Gastroesophageal sphincter (tissue), 4 donors: Measurements from ENCODE around the gene LMAN1L. TPM values are rescaled to one million over a fixed set of nuclear protein-coding genes. Genes with fewer than 3 reads are reported as not detected.
A peak's percentile ranks its signal among the peaks of the same experiment; 100 is the strongest.

Experiments used
- ATAC-seq: fragments of 150-250 bp; one replicate; pipeline ENCODE4 v1.9.1; 2016; ENCODE audit warnings: mild to moderate bottlenecking, moderate library complexity
- H3K27ac ChIP-seq, 4 donors: fragments of 200-600 bp; sonication (generic) in 3 of 4; 1 replicate in 3 of 4; 2 replicates in 1 of 4; pipeline ENCODE4 v1.5.1; 2016 to 2019
- H3K27me3 ChIP-seq: fragments of 200-600 bp; sonication (generic); one replicate; pipeline ENCODE4 v1.5.1; 2019
- H3K36me3 ChIP-seq, 2 donors: fragments of 200-600 bp; sonication (generic); one replicate each; pipeline ENCODE4 v1.5.1; 2019; ENCODE audit warnings: control low read depth in 1 of 2
- H3K4me1 ChIP-seq, 3 donors: fragments of 200-600 bp; sonication (generic); 1 replicate in 2 of 3; 2 replicates in 1 of 3; pipeline ENCODE4 v1.5.1; 2016 to 2019; ENCODE audit warnings: control low read depth in 2 of 3
- H3K4me3 ChIP-seq, 2 donors: fragments of 200-600 bp; sonication (generic); one replicate each; pipeline ENCODE4 v1.5.1; 2019; ENCODE audit warnings: mild to moderate bottlenecking in 1 of 2, moderate library complexity in 1 of 2
- H3K9me3 ChIP-seq, 3 donors: fragments of 200-600 bp; sonication (generic); one replicate each; pipeline ENCODE4 v1.5.1; 2017 to 2019; ENCODE audit warnings: control low read depth in 2 of 3
- CTCF ChIP-seq, 4 experiments: fragments of 200-600 bp in 2 of 4; fragments of 450-650 bp in 2 of 4; sonication (generic) in 1 of 4; IDR thresholded peaks; one replicate each; pipeline ENCODE4 v1.5.1; 2017 to 2019; ENCODE audit warnings: antibody characterized with exemption in 4 of 4, mild to moderate bottlenecking in 2 of 4, moderate library complexity in 2 of 4
- EP300 ChIP-seq: sonication (generic); formaldehyde crosslinking; IDR thresholded peaks from one replicate; pipeline ENCODE4 v1.6.1; 2017; ENCODE audit warnings: antibody characterized with exemption, mild to moderate bottlenecking
- POLR2A ChIP-seq, 2 donors: fragments of 450-650 bp; IDR thresholded peaks; one replicate each; pipeline ENCODE4 v1.6.1; 2017; ENCODE audit warnings: antibody characterized with exemption in 2 of 2, mild to moderate bottlenecking in 2 of 2, moderate library complexity in 1 of 2
- POLR2AphosphoS5 ChIP-seq: sonication (generic); formaldehyde crosslinking; IDR thresholded peaks from one replicate; pipeline ENCODE4 v1.6.1; 2017; ENCODE audit warnings: antibody characterized with exemption
- WGBS, 2 donors: methylation state at CpG; one replicate each; pipeline ENCODE4 v1.1.5; 2018; ENCODE audit warnings: low coverage in 1 of 2; 5-methylcytosine and 5-hydroxymethylcytosine counted together
- small RNA-seq, 4 donors: library from RNA; depleted of rRNA; stranded (forward); fragments of <200 nt; gene quantifications; one replicate each; pipeline ENCODE3, GENCODE V24; 2016
- total RNA-seq, 4 donors: library from RNA; depleted of rRNA; stranded (reverse); fragments of >200 nt; gene quantifications; one replicate each; pipeline ENCODE4 v1.1.0, GENCODE V29; 2016

Gene LMAN1L
- total RNA-seq, 4 donors from 2014 or later, result 0.27 TPM; not detected in 3

DNA sequence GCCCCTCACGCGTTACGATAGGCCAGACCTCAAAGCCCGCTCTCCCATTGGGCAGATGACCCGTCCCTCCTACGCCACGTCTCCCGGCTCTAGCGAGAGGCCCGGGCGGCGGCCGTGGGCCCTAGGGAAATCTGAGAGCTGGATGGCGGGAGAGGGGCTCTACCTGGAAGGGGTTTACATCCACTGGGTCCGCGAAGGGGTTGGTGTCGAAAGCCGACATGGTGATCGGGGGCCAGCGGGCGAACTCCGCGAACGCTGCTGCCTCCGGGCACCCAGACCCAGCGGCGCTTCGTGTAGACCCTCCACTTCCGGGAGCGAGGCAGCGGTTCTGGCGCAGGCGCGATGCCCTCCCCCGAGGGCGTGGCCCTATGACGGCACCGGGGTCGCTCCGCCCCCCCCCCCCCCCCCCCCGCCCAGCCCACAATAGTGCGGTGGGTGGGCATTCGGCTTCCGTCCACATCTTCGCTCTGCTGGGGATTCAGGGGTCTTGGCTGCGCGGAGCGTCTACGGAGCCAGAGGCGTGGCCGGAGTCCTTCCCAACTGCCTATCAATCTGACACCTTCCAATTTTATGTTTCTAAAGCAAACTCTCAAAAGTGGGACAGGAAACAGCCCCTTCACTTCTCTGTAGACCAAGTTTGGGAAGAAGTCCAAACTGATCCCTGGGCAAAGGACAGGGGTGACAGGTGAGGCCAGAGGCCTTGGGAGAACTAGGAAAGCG is 60.6 kb downstream of the LMAN1L start, which contains the start of gene SCAMP2:
Gene SCAMP2, minus strand, starts transcription at position 330 of the 720 bp plus-strand sequence. Its CDS starts 110 bp downstream, at position 220.
- no peaks in the 10 kb centered on the region for H3K27me3 ChIP-seq
- no peaks in the 10 kb centered on the region for H3K36me3 ChIP-seq
- H3K27ac ChIP-seq, result peak within 1 kb of the TSS; percentile 54 to 96 (median 94)
- peak within 1 kb of the TSS; percentile 41 to 71 for H3K4me3 ChIP-seq
- H3K4me1 ChIP-seq, result peaks cover 2 to 50% (median 37%) of the 10 kb centered on the region in 3 donors
- H3K9me3 ChIP-seq, result no peaks in the 10 kb centered on the region
- no peak for TF ChIP-seq EP300
- TF ChIP-seq CTCF (IDR thresholded peaks at IDR 0.05), result no peak
- peak; percentile 80 for TF ChIP-seq POLR2AphosphoS5
- TF ChIP-seq POLR2A (IDR thresholded peaks at IDR 0.05), result peak; percentile 57 to 79
- peak; percentile 96 for ATAC-seq
- 0% methylated on average over 1 of the region's 52 CpGs; no CpG with 5 or more reads in 1 of the 2 donors for WGBS, 2 donors

- H3K27ac ChIP-seq, result peak overlapping the region in 3 of 4 donors; percentile 94 to 96 (median 95)
- H3K36me3 ChIP-seq, result no peaks in the 10 kb centered on the region
- H3K4me3 ChIP-seq, result peak overlapping the region; percentile 41 to 71
- no peak for TF ChIP-seq EP300
- TF ChIP-seq CTCF (IDR thresholded peaks at IDR 0.05), result no peak
- TF ChIP-seq POLR2A (IDR thresholded peaks at IDR 0.05), result no peak
- TF ChIP-seq POLR2AphosphoS5, result no peak
- no peaks in the 10 kb centered on the region for H3K9me3 ChIP-seq
- no peak for ATAC-seq
- WGBS, 2 donors, result 25 to 39% methylated on average over 6 to 11 of the region's 16 CpGs
- H3K4me1 ChIP-seq, result peaks cover 2 to 43% (median 30%) of the 10 kb centered on the region in 3 donors
- H3K27me3 ChIP-seq, result no peaks in the 10 kb centered on the region
Observed at GRCh38 chr15:74873756-74874424, 61.3 kb downstream of the LMAN1L start.

Small RNA genes within 50 kb of the gene (small RNA-seq; reads per million reads assigned to genes)
- 0 reads per million in 4 donors for gene CPLX3
- 0 reads per million in 4 donors for gene MIR4513
- 0 to 0.09 (median 0) reads per million in 4 donors for gene MIR6882

Other genes with a start within 250 kb of the LMAN1L start
- 100 to 1,000 TPM in 1 of 4 donors, 10 to 100 TPM in 3; 62.8 to 108 (median 82.5) TPM for gene CLK3, start 197.0 kb upstream of the LMAN1L start, total RNA-seq
- gene EDC3, start 116.8 kb upstream of the LMAN1L start, total RNA-seq, result 10 to 100 TPM; 13.6 to 31.8 (median 17.2) TPM
- gene CYP1A1, start 87.3 kb upstream of the LMAN1L start, total RNA-seq, result 1 to 10 TPM in 1 of 4 donors, under 1 TPM in 1, not detected in 2; 0.47 to 2.2 TPM
- gene CYP1A2, start 64.0 kb upstream of the LMAN1L start, total RNA-seq, result not detected
- gene CSK, start 30.8 kb upstream of the LMAN1L start, total RNA-seq, result 10 to 100 TPM in 3 of 4 donors, 1 to 10 TPM in 1; 8.4 to 23.1 (median 18.2) TPM
- not detected for gene CPLX3, start 13.8 kb downstream of the LMAN1L start, total RNA-seq
- gene ULK3, start 30.3 kb downstream of the LMAN1L start, total RNA-seq, result 10 to 100 TPM; 26.4 to 51.8 (median 32.7) TPM
- 100 to 1,000 TPM in 1 of 4 donors, 10 to 100 TPM in 3; 45.6 to 111 (median 72.1) TPM for gene SCAMP2, start 60.5 kb downstream of the LMAN1L start, total RNA-seq
- gene MPI, start 77.2 kb downstream of the LMAN1L start, total RNA-seq, result 10 to 100 TPM; 36.5 to 58.8 (median 42.5) TPM
- 10 to 100 TPM; 85.0 to 93.4 (median 88.8) TPM for gene FAM219B, start 94.0 kb downstream of the LMAN1L start, total RNA-seq
- 100 to 1,000 TPM in 2 of 4 donors, 10 to 100 TPM in 2; 57.9 to 105 (median 94.5) TPM for gene COX5A, start 125.2 kb downstream of the LMAN1L start, total RNA-seq
- 1 to 10 TPM; 1.6 to 8.0 (median 6.7) TPM for gene RPP25, start 143.9 kb downstream of the LMAN1L start, total RNA-seq
- gene SCAMP5, start 182.7 kb downstream of the LMAN1L start, total RNA-seq, result 10 to 100 TPM in 1 of 4 donors, 1 to 10 TPM in 3; 2.2 to 10.1 (median 5.6) TPM
- gene PPCDC, start 210.8 kb downstream of the LMAN1L start, total RNA-seq, result 10 to 100 TPM in 3 of 4 donors, 1 to 10 TPM in 1; 7.8 to 14.2 (median 12.9) TPM